Upper lobe of left lung (tissue), 6 donors: ENCODE measurements around the gene MYO15A. TPM values are rescaled to one million over a fixed set of nuclear protein-coding genes. Genes with fewer than 3 reads are reported as not detected.

ENCODE experiments used
- ATAC-seq, 2 donors: fragments of 200-7000 bp; cut with Tn5 transposase; one replicate each; pipeline ENCODE4 v1.9.1; 2022; ENCODE audit warnings: mild to moderate bottlenecking in 2 of 2, moderate library complexity in 2 of 2; ENCODE audit not compliant: low FRiP score in 2 of 2
- DNase-seq, 2 donors: peaks; one replicate each; pipeline ENCODE4 v3.0.0-alpha.2; 2019 to 2020
- H3K27ac ChIP-seq, 4 donors: fragments of 200-600 bp; sonication (generic); one replicate each; pipeline ENCODE4 v1.5.1; 2016 to 2019
- H3K27me3 ChIP-seq, 4 donors: fragments of 200-600 bp; sonication (generic); one replicate each; pipeline ENCODE4 v1.5.1; 2017 to 2019
- H3K36me3 ChIP-seq, 4 donors: fragments of 200-600 bp; sonication (generic); one replicate each; pipeline ENCODE4 v1.5.1; 2016 to 2019
- H3K4me1 ChIP-seq, 4 donors: fragments of 200-600 bp; sonication (generic); one replicate each; pipeline ENCODE4 v1.5.1; 2018 to 2019
- H3K4me3 ChIP-seq, 4 donors: fragments of 200-600 bp; sonication (generic); one replicate each; pipeline ENCODE4 v1.5.1; 2017 to 2019; ENCODE audit warnings: mild to moderate bottlenecking in 2 of 4, moderate library complexity in 1 of 4
- H3K9me3 ChIP-seq, 4 donors: fragments of 200-600 bp; sonication (generic); one replicate each; pipeline ENCODE4 v1.5.1; 2018 to 2019
- CTCF ChIP-seq, 6 experiments: fragments of 450-650 bp in 4 of 6; fragments of 200-600 bp in 2 of 6; sonication (generic) in 2 of 6; IDR thresholded peaks; one replicate each; pipeline ENCODE4 v1.5.1; 2016 to 2019; ENCODE audit warnings: antibody characterized with exemption in 6 of 6
- EP300 ChIP-seq, 4 donors: sonication (generic); formaldehyde crosslinking; IDR thresholded peaks; one replicate each; pipeline ENCODE4 v1.5.1; 2017; ENCODE audit warnings: antibody characterized with exemption in 4 of 4, control low read depth in 2 of 4
- POLR2A ChIP-seq, 4 donors: fragments of 450-650 bp; IDR thresholded peaks; one replicate each; pipeline ENCODE4 v1.5.1; 2016 to 2017; ENCODE audit warnings: antibody characterized with exemption in 4 of 4, mild to moderate bottlenecking in 2 of 4
- POLR2AphosphoS5 ChIP-seq, 2 donors: sonication (generic); formaldehyde crosslinking; IDR thresholded peaks; one replicate each; pipeline ENCODE4 v1.5.1; 2017; ENCODE audit warnings: antibody characterized with exemption in 2 of 2
- WGBS, 2 donors: methylation state at CpG; one replicate each; pipeline ENCODE4 v1.1.5; 2017 to 2018; 5-methylcytosine and 5-hydroxymethylcytosine counted together
- total RNA-seq, 6 donors: library from RNA; depleted of rRNA in 4 of 6; stranded (reverse); fragments of >200 nt in 4 of 6; gene quantifications; one replicate each; pipeline versions ENCODE4 v1.1.0 to v1.2.1, GENCODE V29; 2016 to 2021
- donor health status: DM: no; HTN: no; CAD: no; lungs with moderate emphysema.
- donor health status: DM: no; HTN: yes; CAD: no; lungs with severe emphysema.

MYO15A gene
- total RNA-seq, 6 donors from 2014 or later = 2.0 to 9.4 (median 3.9) TPM

- H3K27ac ChIP-seq = no peak overlapping the region
- 76 to 83% methylated on average over 15 of the region's 15 CpGs for WGBS, 2 donors
- no peak for TF ChIP-seq POLR2A (IDR thresholded peaks at IDR 0.05)
- TF ChIP-seq EP300 (IDR thresholded peaks at IDR 0.05) = no peak
- TF ChIP-seq POLR2AphosphoS5 (IDR thresholded peaks at IDR 0.05) = no peak
- TF ChIP-seq CTCF (IDR thresholded peaks at IDR 0.05) = no peak
- no peaks in the 10 kb centered on the region for H3K9me3 ChIP-seq
- no peak for ATAC-seq
- H3K27me3 ChIP-seq = no peaks in the 10 kb centered on the region
- DNase-seq = no peak
- H3K36me3 ChIP-seq = peaks cover 10 to 70% (median 45%) of the 10 kb centered on the region in 4 donors
- no peak overlapping the region for H3K4me3 ChIP-seq
- peaks cover 4 to 10% (median 6%) of the 10 kb centered on the region in 4 donors for H3K4me1 ChIP-seq
Measured at GRCh38 chr17:18093616-18094408, 14.7 kb upstream of the MYO15A start.

- ATAC-seq (no peak), DNase-seq (no peak)
- TF ChIP-seq POLR2A (IDR thresholded peaks at IDR 0.05) (no peak), POLR2AphosphoS5 (IDR thresholded peaks at IDR 0.05) (no peak), EP300 (IDR thresholded peaks at IDR 0.05) (no peak), CTCF (IDR thresholded peaks at IDR 0.05) (no peak)
- H3K4me3 ChIP-seq = no peak overlapping the region
- H3K36me3 ChIP-seq = peaks cover 13 to 76% (median 51%) of the 10 kb centered on the region in 4 donors
- H3K4me1 ChIP-seq = peaks cover 0 to 4% (median 2%) of the 10 kb centered on the region in 4 donors
- no peaks in the 10 kb centered on the region for H3K9me3 ChIP-seq
- H3K27me3 ChIP-seq = no peaks in the 10 kb centered on the region
- 97 to 98% methylated on average over 10 of the region's 10 CpGs for WGBS, 2 donors
- no peak overlapping the region for H3K27ac ChIP-seq
Measured at GRCh38 chr17:18094409-18094807, 14.1 kb upstream of the MYO15A start.

- no peaks in the 10 kb centered on the region for H3K27me3 ChIP-seq
- H3K9me3 ChIP-seq = no peaks in the 10 kb centered on the region
- H3K36me3 ChIP-seq = peaks cover 20 to 89% (median 76%) of the 10 kb centered on the region in 4 donors
- H3K27ac ChIP-seq = no peak overlapping the region
- no peak for TF ChIP-seq CTCF (IDR thresholded peaks at IDR 0.05)
- TF ChIP-seq POLR2AphosphoS5 (IDR thresholded peaks at IDR 0.05) = no peak
- TF ChIP-seq EP300 (IDR thresholded peaks at IDR 0.05) = no peak
- TF ChIP-seq POLR2A (IDR thresholded peaks at IDR 0.05) = no peak
- ATAC-seq = no peak
- no peak overlapping the region for H3K4me3 ChIP-seq
- no peak for DNase-seq
- no peaks in the 10 kb centered on the region for H3K4me1 ChIP-seq
- WGBS, 2 donors = 97 to 98% methylated on average over 9 to 14 of the region's 14 CpGs
Measured at GRCh38 chr17:18099516-18099915, 9.0 kb upstream of the MYO15A start.

GRCh38 chr17:18100616-18101015, 7.9 kb upstream of the MYO15A start:
- Histone ChIP-seq H3K4me1 (no peaks in the 10 kb centered on the region), H3K36me3 (peaks cover 20 to 92% (median 79%) of the 10 kb centered on the region in 4 donors), H3K27me3 (no peaks in the 10 kb centered on the region), H3K9me3 (no peaks in the 10 kb centered on the region), H3K4me3 (no peak overlapping the region), H3K27ac (no peak overlapping the region)
- ATAC-seq (no peak), DNase-seq (no peak)
- TF ChIP-seq EP300 (IDR thresholded peaks at IDR 0.05) (no peak), POLR2AphosphoS5 (IDR thresholded peaks at IDR 0.05) (no peak), CTCF (IDR thresholded peaks at IDR 0.05) (no peak)
- WGBS, 2 donors = 79 to 92% methylated on average over 6 to 10 of the region's 10 CpGs

GRCh38 chr17:18101828-18102227, 6.7 kb upstream of the MYO15A start:
- no peak overlapping the region for H3K4me3 ChIP-seq
- 86 to 100% methylated on average over 4 to 9 of the region's 9 CpGs for WGBS, 2 donors
- DNase-seq (no peak), ATAC-seq (no peak)
- no peaks in the 10 kb centered on the region for H3K4me1 ChIP-seq
- no peak overlapping the region for H3K27ac ChIP-seq
- peaks cover 20 to 91% (median 72%) of the 10 kb centered on the region in 4 donors for H3K36me3 ChIP-seq
- no peaks in the 10 kb centered on the region for H3K9me3 ChIP-seq
- no peaks in the 10 kb centered on the region for H3K27me3 ChIP-seq
- TF ChIP-seq CTCF (IDR thresholded peaks at IDR 0.05) (no peak), EP300 (IDR thresholded peaks at IDR 0.05) (no peak), POLR2A (IDR thresholded peaks at IDR 0.05) (no peak)
